ENCODE data around the gene KCNIP2. TPM values are rescaled to one million over a fixed set of nuclear protein-coding genes. Genes with fewer than 3 reads are reported as not detected.
"Not testable (repeated sequence)": the region's sequence is repeated elsewhere in the genome, so short reads cannot be mapped to it uniquely, and the experiment has no call there.

Gene KCNIP2
- total RNA-seq, 1 donor from 2014 or later = 1.4 TPM

- DNase-seq (ENCODE audit: low spot score) (no peak), ATAC-seq (no peak)
Observed at GRCh38 chr10:101828766-101829551, 14.6 kb downstream of the KCNIP2 start.

- ATAC-seq (no peak), DNase-seq (ENCODE audit: low spot score) (no peak)
Observed at GRCh38 chr10:101827919-101828600, 15.5 kb downstream of the KCNIP2 start.

GRCh38 chr10:101826852-101827434 lies 16.7 kb downstream of the KCNIP2 start:
- no peak for ATAC-seq
- DNase-seq (ENCODE audit: low spot score) = no peak

- DNase-seq (ENCODE audit: low spot score) = no peak
- ATAC-seq = no peak
Observed at GRCh38 chr10:101824736-101825135, 18.9 kb downstream of the KCNIP2 start.

- DNase-seq (ENCODE audit: low spot score) (peak; percentile 55), ATAC-seq (peak; percentile 34)
Observed at GRCh38 chr10:101818872-101819633, 24.5 kb downstream of the KCNIP2 start.

GRCh38 chr10:101818119-101818871 lies 25.3 kb downstream of the KCNIP2 start, which contains the start of gene OGA:
Gene OGA (minus strand): TSS chr10:101818444. CDS start chr10:101818022, 422 bp downstream.
- ATAC-seq = peak; percentile 90
- peak; percentile 98 for DNase-seq (ENCODE audit: low spot score)

- ATAC-seq = peak; percentile 4
- peak; percentile 72 for DNase-seq (ENCODE audit: low spot score)
Observed at GRCh38 chr10:101817337-101818118, 26.1 kb downstream of the KCNIP2 start.

GRCh38 chr10:101816913-101817336 lies 26.7 kb downstream of the KCNIP2 start:
- ATAC-seq = no peak
- no peak for DNase-seq (ENCODE audit: low spot score)

GRCh38 chr10:101816376-101816775 lies 27.2 kb downstream of the KCNIP2 start:
- DNase-seq (ENCODE audit: low spot score) = no peak
- ATAC-seq = no peak

- DNase-seq (ENCODE audit: low spot score) (peak; percentile 28), ATAC-seq (no peak)
Observed at GRCh38 chr10:101814466-101815071, 29.0 kb downstream of the KCNIP2 start.

- ATAC-seq (no peak), DNase-seq (ENCODE audit: low spot score) (no peak)
Observed at GRCh38 chr10:101812606-101813005, 31.0 kb downstream of the KCNIP2 start.

- no peak for ATAC-seq
- DNase-seq (ENCODE audit: low spot score) = no peak
Observed at GRCh38 chr10:101807158-101807557, 36.4 kb downstream of the KCNIP2 start.

GRCh38 chr10:101803511-101803910 lies 40.1 kb downstream of the KCNIP2 start:
- no peak for DNase-seq (ENCODE audit: low spot score)
- no peak for ATAC-seq

- DNase-seq (ENCODE audit: low spot score) = no peak
- ATAC-seq = no peak
Observed at GRCh38 chr10:101797403-101798059, 46.1 kb downstream of the KCNIP2 start.

GRCh38 chr10:101793526-101793925 lies 50.1 kb downstream of the KCNIP2 start:
- ATAC-seq (no peak), DNase-seq (ENCODE audit: low spot score) (no peak)

GRCh38 chr10:101789686-101790085 lies 53.9 kb downstream of the KCNIP2 start:
- ATAC-seq (no peak), DNase-seq (ENCODE audit: low spot score) (no peak)

GRCh38 chr10:101789231-101789630 lies 54.4 kb downstream of the KCNIP2 start:
- ATAC-seq; DNase-seq (ENCODE audit: low spot score): not testable (repeated sequence)

- ATAC-seq (no peak), DNase-seq (ENCODE audit: low spot score) (no peak)
Observed at GRCh38 chr10:101785801-101786200, 57.8 kb downstream of the KCNIP2 start.
